ENCODE measurements around the gene CAMK2A.

The CAMK2A gene

GRCh38 chr5:150311015-150311692 lies 21.6 kb upstream of the CAMK2A start:
- DNase-seq (ENCODE audit: low read depth): no peak
- in situ Hi-C loops (cut with HindIII; ENCODE audit: low sequenced_read_pairs): no loop called here
- no peak for TF ChIP-seq CTCF (IDR thresholded peaks at IDR 0.05; ENCODE audit: low read depth, low read length, missing control alignments)
- no peak overlapping the region for H3K4me3 ChIP-seq (ENCODE audit: low read depth, low read length)

- no peak for DNase-seq (ENCODE audit: low read depth)
These were observed 20.7 kb upstream of the CAMK2A start for GRCh38 chr5:150310246-150310645.

DNA sequence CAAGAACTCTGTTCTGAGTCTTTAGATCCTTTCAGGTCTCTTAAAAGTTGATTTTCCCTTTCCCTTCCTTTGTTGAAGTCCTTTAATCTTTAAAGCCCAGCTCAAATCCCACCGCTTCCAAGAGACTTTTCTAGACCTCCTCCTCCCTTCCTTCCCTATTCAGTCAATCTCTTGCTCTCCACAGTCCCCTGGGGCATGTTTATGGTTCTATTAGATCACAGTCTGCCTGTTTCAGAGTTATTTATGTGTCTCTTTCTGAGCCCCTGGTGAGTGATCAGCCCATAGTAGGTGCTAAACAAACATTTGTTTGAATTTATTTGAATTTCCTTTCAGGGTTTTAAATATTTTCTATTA lies 20.3 kb upstream of the CAMK2A start:
- no peak for DNase-seq (ENCODE audit: low read depth)
- no peak overlapping the region for H3K4me3 ChIP-seq (ENCODE audit: low read depth, low read length)
- no peak for TF ChIP-seq CTCF (IDR thresholded peaks at IDR 0.05; ENCODE audit: low read depth, low read length, missing control alignments)
- in situ Hi-C loops (cut with HindIII; ENCODE audit: low sequenced_read_pairs): no loop called here

More at GRCh38 chr5:150310246-150310645, 20.7 kb upstream of the CAMK2A start:
- no peak overlapping the region for H3K4me3 ChIP-seq (ENCODE audit: low read depth, low read length)
- no peak for TF ChIP-seq CTCF (IDR thresholded peaks at IDR 0.05; ENCODE audit: low read depth, low read length, missing control alignments)
- in situ Hi-C loops (cut with HindIII; ENCODE audit: low sequenced_read_pairs): no loop called here

- in situ Hi-C loops (cut with HindIII; ENCODE audit: low sequenced_read_pairs): no loop called here
- no peak for TF ChIP-seq CTCF (IDR thresholded peaks at IDR 0.05; ENCODE audit: low read depth, low read length, missing control alignments)
- H3K4me3 ChIP-seq (ENCODE audit: low read depth, low read length): no peak overlapping the region
- no peak for DNase-seq (ENCODE audit: low read depth)
These were observed 19.7 kb upstream of the CAMK2A start for GRCh38 chr5:150309101-150309885.

DNA sequence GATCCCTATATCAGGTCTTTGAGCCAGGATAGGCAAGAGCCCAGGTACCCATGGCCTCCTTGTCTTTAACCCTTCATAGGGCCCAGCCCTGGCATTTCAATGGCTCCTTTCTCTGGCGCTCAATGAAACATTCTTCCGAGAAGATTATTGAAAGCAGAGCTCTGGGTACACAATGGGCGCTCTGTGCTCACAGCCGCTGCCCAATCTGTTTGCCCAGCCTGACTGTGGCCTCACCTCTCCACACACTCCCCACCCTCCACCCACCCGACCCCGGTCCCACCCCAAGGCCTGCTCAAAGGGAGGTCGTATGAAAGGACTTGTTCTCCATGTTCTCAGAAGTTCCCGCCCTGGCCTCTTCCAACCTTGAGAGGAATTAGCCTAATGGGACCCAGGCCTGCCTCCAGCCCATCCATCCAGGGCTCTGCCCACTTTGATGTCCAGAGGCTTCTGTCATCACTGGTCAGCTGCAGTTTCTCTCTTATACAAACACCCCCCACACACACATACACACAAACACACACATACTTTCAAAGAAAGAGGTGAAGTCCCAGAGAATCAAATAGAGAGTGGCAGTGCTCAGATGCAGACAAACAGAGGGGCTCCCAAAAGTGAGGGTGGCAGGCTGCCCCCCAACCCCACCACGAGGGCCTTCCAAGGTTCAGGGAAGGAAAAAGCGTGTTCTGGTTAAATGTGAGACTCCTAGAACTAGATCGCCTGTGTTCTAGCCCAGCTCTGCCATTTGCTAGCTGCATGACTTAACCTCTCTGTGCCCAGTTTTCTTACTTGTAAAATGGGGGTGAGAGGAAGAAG lies 18.2 kb upstream of the CAMK2A start:
- in situ Hi-C loops (cut with HindIII; ENCODE audit: low sequenced_read_pairs): no loop called here
- TF ChIP-seq CTCF (IDR thresholded peaks at IDR 0.05; ENCODE audit: low read depth, low read length, missing control alignments): no peak
- H3K4me3 ChIP-seq (ENCODE audit: low read depth, low read length): no peak overlapping the region
- DNase-seq (ENCODE audit: low read depth): no peak

GRCh38 chr5:150306775-150307174 lies 17.2 kb upstream of the CAMK2A start:
- H3K4me3 ChIP-seq (ENCODE audit: low read depth, low read length): no peak overlapping the region
- DNase-seq (ENCODE audit: low read depth): no peak
- no peak for TF ChIP-seq CTCF (IDR thresholded peaks at IDR 0.05; ENCODE audit: low read depth, low read length, missing control alignments)
- in situ Hi-C loops (cut with HindIII; ENCODE audit: low sequenced_read_pairs): no loop called here

All from astrocyte of the cerebellum (primary cell).